GM23248 (cell line): ENCODE data around the gene AMOTL1. TPM values are rescaled to one million over a fixed set of nuclear protein-coding genes. Genes with fewer than 3 reads are reported as not detected.

Experiments used
- DNase-seq: peaks from one replicate; pipeline ENCODE4 v3.0.0-alpha.2; 2015
- H2AFZ ChIP-seq: fragments of 200-600 bp; sonication (generic); 2 replicates; pipeline ENCODE4 v1.6.1; 2016; ENCODE audit warnings: antibody characterized with exemption
- H3F3A ChIP-seq: fragments of 200-600 bp; sonication (generic); 2 replicates; pipeline ENCODE4 v1.6.1; 2016; ENCODE audit warnings: mild to moderate bottlenecking, antibody characterized with exemption, mixed run types; ENCODE audit not compliant: insufficient read depth
- H3K27ac ChIP-seq: fragments of 200-600 bp; sonication (generic); 2 replicates; pipeline ENCODE4 v1.5.1; 2016; ENCODE audit warnings: mild to moderate bottlenecking
- H3K27me3 ChIP-seq: fragments of 200-600 bp; sonication (generic); replicated peaks from 2 replicates; pipeline ENCODE4 v1.6.1; 2016; ENCODE audit warnings: mild to moderate bottlenecking; ENCODE audit not compliant: insufficient read depth
- H3K36me3 ChIP-seq: fragments of 200-600 bp; sonication (generic); 2 replicates; pipeline ENCODE4 v1.6.1; 2016; ENCODE audit warnings: low read depth, mild to moderate bottlenecking
- H3K4me1 ChIP-seq: fragments of 200-600 bp; sonication (generic); 2 replicates; pipeline ENCODE4 v1.6.1; 2016; ENCODE audit warnings: mild to moderate bottlenecking; ENCODE audit not compliant: insufficient read depth
- H3K4me2 ChIP-seq: fragments of 200-600 bp; sonication (generic); one replicate; pipeline ENCODE4 v1.6.1; 2016; ENCODE audit warnings: mild to moderate bottlenecking; ENCODE audit not compliant: unreplicated experiment
- H3K4me3 ChIP-seq: fragments of 200-600 bp; sonication (generic); 2 replicates; pipeline ENCODE4 v1.5.1; 2016; ENCODE audit warnings: mild to moderate bottlenecking
- H3K79me2 ChIP-seq: fragments of 200-600 bp; sonication (generic); 2 replicates; pipeline ENCODE4 v1.6.1; 2016; ENCODE audit warnings: mild to moderate bottlenecking; ENCODE audit not compliant: insufficient read depth
- H3K9ac ChIP-seq: fragments of 200-600 bp; sonication (generic); 2 replicates; pipeline ENCODE4 v1.6.1; 2016; ENCODE audit warnings: mild to moderate bottlenecking
- H3K9me2 ChIP-seq: fragments of 200-600 bp; sonication (generic); 2 replicates; pipeline ENCODE4 v1.6.1; 2016; ENCODE audit warnings: mixed run types, mild to moderate bottlenecking, moderate library complexity; ENCODE audit not compliant: insufficient read depth
- H3K9me3 ChIP-seq: fragments of 200-600 bp; sonication (generic); one replicate; pipeline ENCODE4 v1.6.1; 2017; ENCODE audit warnings: low read depth
- H4K20me1 ChIP-seq: fragments of 200-600 bp; sonication (generic); 2 replicates; pipeline ENCODE4 v1.6.0; 2016; ENCODE audit not compliant: insufficient read depth
- EZH2 ChIP-seq: fragments of 200-600 bp; sonication (generic); IDR thresholded peaks from 2 replicates; pipeline ENCODE4 v1.6.1; 2018; ENCODE audit warnings: antibody characterized with exemption, mild to moderate bottlenecking; ENCODE audit not compliant: insufficient read depth, poor library complexity, severe bottlenecking
- EZH2phosphoT487 ChIP-seq: fragments of 200-600 bp; sonication (generic); IDR thresholded peaks from 2 replicates; pipeline ENCODE4 v1.6.1; 2018; ENCODE audit warnings: antibody characterized with exemption, moderate library complexity, mild to moderate bottlenecking, low read depth; ENCODE audit not compliant: insufficient read depth
- WGBS, 2 experiments: methylation state at CpG; one replicate each; pipeline ENCODE4 v1.1.6; 2015 to 2017; ENCODE audit warnings: low lambda C conversion rate in 2 of 2, low coverage in 1 of 2; ENCODE audit errors: missing lambda C conversion rate in 2 of 2; 5-methylcytosine and 5-hydroxymethylcytosine counted together
- in situ Hi-C: fragments of 300-500 bp; cut with MboI; formaldehyde crosslinking; loops from 2 replicates; pipeline ENCODE4 v1.15.0; 2020
- polyA plus RNA-seq: library from polyadenylated mRNA; unstranded; fragments of >200 nt; fragmentation: Nextera tagmentation; extraction: Ambion mirVana; gene quantifications from 2 replicates; pipeline ENCODE4 v1.2.1, GENCODE V29; 2016
- total RNA-seq: library from RNA; depleted of rRNA; stranded (reverse); fragments of >200 nt; shearing (Covaris generic); gene quantifications from 2 replicates; pipeline ENCODE4 v1.2.3, GENCODE V29; 2014

AMOTL1 gene
- total and polyA plus RNA-seq, 2 experiments from 2014 or later: 22.3 to 50.8 TPM

DNA sequence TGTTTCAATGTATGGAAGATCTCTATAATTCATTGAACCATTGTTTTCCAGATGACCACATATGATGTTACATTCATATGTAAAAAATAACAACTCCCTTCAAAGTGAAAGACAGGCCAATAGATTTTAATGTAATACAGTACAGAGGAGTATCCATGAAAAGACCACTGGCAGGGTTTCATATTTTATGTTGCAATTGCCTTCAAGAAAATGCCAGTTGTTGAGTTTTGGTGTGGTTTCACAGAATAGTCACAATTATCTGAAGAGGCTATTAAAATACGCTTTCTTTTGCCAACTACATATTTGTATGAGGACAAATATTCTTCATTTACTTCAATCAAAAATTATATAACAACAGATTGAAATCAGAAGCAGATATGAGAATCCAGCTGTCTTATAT, 14.3 kb downstream of the AMOTL1 start:
- Histone ChIP-seq H3K79me2 (peaks cover 100% of the 10 kb centered on the region), H2AFZ (no peak overlapping the region), H4K20me1 (0 out of 2 replicates have a peak, but pooled peaks cover 3% of the 10 kb centered on the region), H3K9me2 (no peaks in the 10 kb centered on the region), H3K4me3 (peak overlapping the region; percentile 23), H3K4me1 (peaks cover 73% of the 10 kb centered on the region), H3K4me2 (peak overlapping the region; percentile 48), H3K27ac (peak overlapping the region; percentile 82), H3K9ac (peak overlapping the region; percentile 43), H3K9me3 (no peaks in the 10 kb centered on the region), H3K27me3 (no peaks in the 10 kb centered on the region), H3K36me3 (no peaks in the 10 kb centered on the region), H3F3A (peaks cover 49% of the 10 kb centered on the region)
- in situ Hi-C loops: no loop called here
- WGBS, 2 experiments: 29 to 39% methylated on average over 1 of the region's 1 CpG
- no peak for TF ChIP-seq EZH2
- TF ChIP-seq EZH2phosphoT487: no peak
- peak; percentile 42 for DNase-seq

DNA sequence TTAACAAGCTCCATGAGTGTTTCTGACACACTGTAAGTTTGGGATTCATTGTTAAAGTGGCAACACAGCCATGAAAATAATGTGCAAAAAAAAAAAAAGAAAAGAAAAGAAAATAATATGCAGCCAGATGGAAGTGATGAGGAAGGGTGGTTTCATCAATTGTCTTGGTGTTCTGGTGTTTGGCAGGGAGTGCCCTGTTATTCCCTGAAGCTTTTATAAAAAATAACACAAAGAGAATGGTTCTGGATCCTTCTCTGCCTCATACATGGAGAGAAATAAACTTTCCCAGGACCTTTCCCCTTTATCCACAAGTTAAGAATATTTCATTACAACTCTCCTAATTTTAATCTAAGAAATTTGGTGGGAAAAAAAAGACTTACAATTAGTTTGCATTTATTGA, 16.7 kb downstream of the AMOTL1 start:
- DNase-seq: no peak
- Histone ChIP-seq H3F3A (peaks cover 52% of the 10 kb centered on the region), H4K20me1 (0 out of 2 replicates have a peak, but pooled peaks cover 3% of the 10 kb centered on the region), H3K4me2 (no peak overlapping the region), H3K36me3 (no peaks in the 10 kb centered on the region), H3K9me2 (no peaks in the 10 kb centered on the region), H3K4me3 (no peak overlapping the region), H3K27me3 (no peaks in the 10 kb centered on the region), H3K9me3 (no peaks in the 10 kb centered on the region), H3K4me1 (peaks cover 90% of the 10 kb centered on the region), H3K9ac (no peak overlapping the region), H2AFZ (no peak overlapping the region), H3K27ac (peak overlapping the region; percentile 82; the same call in 1 of the 2 replicates), H3K79me2 (peaks cover 100% of the 10 kb centered on the region)
- TF ChIP-seq EZH2phosphoT487 (no peak), EZH2 (no peak)
- in situ Hi-C loops: no loop called here

DNA sequence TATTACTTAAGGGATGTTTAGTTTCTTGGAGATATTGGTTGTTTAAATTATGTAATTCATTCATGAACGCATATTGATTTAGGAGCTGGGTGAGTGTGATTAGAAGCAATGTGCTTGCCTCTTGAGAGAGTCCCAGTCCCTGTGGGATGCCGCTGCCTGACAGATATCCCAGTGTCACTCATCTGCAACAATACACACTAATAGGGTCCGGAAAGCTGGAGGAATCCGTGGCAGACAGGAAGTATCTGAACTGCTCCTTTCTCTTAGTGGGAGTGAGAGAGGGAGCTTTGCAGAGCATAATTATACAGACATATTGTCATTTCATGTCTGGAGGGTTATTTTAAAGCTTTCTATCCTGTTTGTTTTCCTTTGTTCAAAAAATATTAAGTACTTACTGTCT, 17.4 kb downstream of the AMOTL1 start:
- peaks cover 91% of the 10 kb centered on the region for H3K4me1 ChIP-seq
- TF ChIP-seq EZH2phosphoT487 (no peak), EZH2 (no peak)
- H4K20me1 ChIP-seq: 0 out of 2 replicates have a peak, but pooled peaks cover 6% of the 10 kb centered on the region
- H2AFZ ChIP-seq: no peak overlapping the region
- no peak overlapping the region for H3K4me2 ChIP-seq
- WGBS, 2 experiments: 34 to 36% methylated on average over 4 of the region's 4 CpGs
- peaks cover 100% of the 10 kb centered on the region for H3K79me2 ChIP-seq
- DNase-seq: no peak
- H3K27me3 ChIP-seq: no peaks in the 10 kb centered on the region
- H3F3A ChIP-seq: peaks cover 55% of the 10 kb centered on the region
- H3K9me3 ChIP-seq: no peaks in the 10 kb centered on the region
- 0 out of 2 replicates have a peak overlapping the region, but pooled peaks have one; percentile 5 for H3K9ac ChIP-seq
- no peaks in the 10 kb centered on the region for H3K36me3 ChIP-seq
- no peaks in the 10 kb centered on the region for H3K9me2 ChIP-seq
- H3K4me3 ChIP-seq: no peak overlapping the region
- in situ Hi-C loops: no loop called here
- no peak overlapping the region; the same call in 1 of the 2 replicates for H3K27ac ChIP-seq

DNA sequence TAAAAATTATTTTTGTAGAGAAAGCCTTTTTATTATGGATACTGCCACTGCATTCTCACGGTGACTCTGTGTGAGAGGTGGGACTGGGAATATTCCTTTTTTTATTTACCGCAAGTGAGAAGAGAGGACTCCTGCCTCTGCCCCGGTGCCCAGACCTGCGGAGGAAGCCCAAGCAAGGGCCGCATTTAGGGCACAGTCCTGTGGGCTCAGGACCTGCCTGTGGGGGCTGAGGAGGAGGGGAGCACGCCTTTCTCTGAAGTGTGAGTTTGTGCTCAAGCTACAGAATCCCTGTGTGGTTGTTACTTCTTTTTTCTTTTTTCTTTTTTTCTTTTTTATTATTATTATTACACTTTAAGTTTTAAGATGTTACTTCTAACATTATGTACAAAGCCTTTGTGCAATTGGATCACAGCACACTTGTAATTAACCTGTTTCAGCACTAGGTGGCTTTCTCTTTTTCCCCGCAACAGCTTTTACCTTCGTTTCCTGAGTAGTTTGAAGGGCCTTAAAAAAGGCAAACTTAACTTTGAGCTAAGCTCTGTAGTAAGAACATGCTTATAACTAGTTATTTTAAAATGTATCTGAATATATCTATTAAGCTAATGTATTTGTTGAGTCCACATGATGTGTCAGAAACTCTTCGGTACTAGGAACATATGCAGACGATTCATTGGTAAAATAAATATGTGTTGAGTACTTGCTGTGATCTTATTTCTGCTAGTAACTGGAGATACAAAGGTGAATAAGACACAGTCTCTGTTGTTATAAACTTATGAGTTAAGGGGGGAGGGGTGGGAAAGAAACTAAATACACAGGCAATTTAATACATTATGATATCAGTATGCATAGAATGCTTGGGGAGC, 18.3 kb downstream of the AMOTL1 start:
- TF ChIP-seq EZH2phosphoT487: no peak
- TF ChIP-seq EZH2: no peak
- Histone ChIP-seq H2AFZ (no peak overlapping the region), H3K79me2 (peaks cover 100% of the 10 kb centered on the region), H3K4me1 (peaks cover 91% of the 10 kb centered on the region), H3K27ac (0 out of 2 replicates have a peak overlapping the region, but pooled peaks have one; percentile 6), H3K9me3 (no peaks in the 10 kb centered on the region), H3K9ac (no peak overlapping the region), H3K4me2 (peak overlapping the region; percentile 11), H3K36me3 (no peaks in the 10 kb centered on the region), H3K9me2 (no peaks in the 10 kb centered on the region), H3K27me3 (no peaks in the 10 kb centered on the region), H4K20me1 (0 out of 2 replicates have a peak, but pooled peaks cover 6% of the 10 kb centered on the region), H3F3A (peaks cover 55% of the 10 kb centered on the region), H3K4me3 (no peak overlapping the region)
- peak; percentile 52 for DNase-seq
- in situ Hi-C loops: no loop called here
- WGBS, 2 experiments: 51 to 52% methylated on average over 10 of the region's 10 CpGs
